Measurements from ENCODE around the gene TUT4.

DNA sequence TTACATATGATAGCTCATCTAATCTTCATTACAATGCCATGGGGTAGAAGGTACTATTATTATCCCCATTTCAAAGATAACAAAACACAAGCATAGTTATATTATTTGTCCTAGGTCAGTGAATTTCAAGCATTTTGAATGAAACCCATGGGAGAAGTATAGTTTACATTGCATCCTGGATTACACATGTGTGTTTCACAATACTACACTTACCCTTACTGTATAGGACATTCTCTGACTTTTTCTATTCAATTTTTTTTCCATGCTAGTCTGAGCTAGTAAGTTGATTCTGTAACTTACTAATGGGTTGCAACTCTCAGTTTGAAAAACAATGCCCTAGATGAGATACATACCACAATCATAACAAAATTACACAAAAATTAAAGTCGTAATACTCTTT, 40.6 kb upstream of the TUT4 start:
- TF ChIP-seq, protein P1, sequence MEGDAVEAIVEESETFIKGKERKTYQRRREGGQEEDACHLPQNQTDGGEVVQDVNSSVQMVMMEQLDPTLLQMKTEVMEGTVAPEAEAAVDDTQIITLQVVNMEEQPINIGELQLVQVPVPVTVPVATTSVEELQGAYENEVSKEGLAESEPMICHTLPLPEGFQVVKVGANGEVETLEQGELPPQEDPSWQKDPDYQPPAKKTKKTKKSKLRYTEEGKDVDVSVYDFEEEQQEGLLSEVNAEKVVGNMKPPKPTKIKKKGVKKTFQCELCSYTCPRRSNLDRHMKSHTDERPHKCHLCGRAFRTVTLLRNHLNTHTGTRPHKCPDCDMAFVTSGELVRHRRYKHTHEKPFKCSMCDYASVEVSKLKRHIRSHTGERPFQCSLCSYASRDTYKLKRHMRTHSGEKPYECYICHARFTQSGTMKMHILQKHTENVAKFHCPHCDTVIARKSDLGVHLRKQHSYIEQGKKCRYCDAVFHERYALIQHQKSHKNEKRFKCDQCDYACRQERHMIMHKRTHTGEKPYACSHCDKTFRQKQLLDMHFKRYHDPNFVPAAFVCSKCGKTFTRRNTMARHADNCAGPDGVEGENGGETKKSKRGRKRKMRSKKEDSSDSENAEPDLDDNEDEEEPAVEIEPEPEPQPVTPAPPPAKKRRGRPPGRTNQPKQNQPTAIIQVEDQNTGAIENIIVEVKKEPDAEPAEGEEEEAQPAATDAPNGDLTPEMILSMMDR (IDR thresholded peaks at IDR 0.05; ENCODE audit: low read depth, low read length): no peak
- TF ChIP-seq EZH2phosphoT487 (IDR thresholded peaks at IDR 0.05; ENCODE audit: low read depth): no peak

Measured in OCI-LY3 (cell line).